K562 (cell line): Measurements from ENCODE around the gene DPP3.

Experiments used
- ARID2 ChIP-seq: fragments of 450-650 bp; IDR thresholded peaks from 2 replicates; pipeline ENCODE4 v1.6.1; 2017; ENCODE audit warnings: antibody characterized with exemption, mild to moderate bottlenecking
- CCAR2 ChIP-seq: fragments of 200-400 bp; formaldehyde crosslinking; IDR thresholded peaks from 2 replicates; pipeline ENCODE4 v1.6.1; 2017; ENCODE audit warnings: mild to moderate bottlenecking, low read depth, low read length
- CEBPG ChIP-seq, 3 experiments: fragments of 200-800 bp in 1 of 3; sonication (Bioruptor generic) in 1 of 3; sonication (generic) in 1 of 3; formaldehyde crosslinking in 1 of 3; IDR thresholded peaks in 2 of 3; conservative IDR thresholded peaks in 1 of 3; 2 replicates each; pipeline versions ENCODE4 v1.6.1 to v1.8.0; 2016 to 2022; ENCODE audit warnings: missing compliant biosample characterization in 2 of 3, missing genetic modification characterization in 2 of 3, mild to moderate bottlenecking in 1 of 3, missing genetic modification reagents in 1 of 3
- HCFC1 ChIP-seq: IDR thresholded peaks from 2 replicates; pipeline ENCODE4 v1.6.1; 2012; ENCODE audit warnings: low read depth, low read length, improper control_type of control experiment
- JUNB ChIP-seq: fragments of 450-650 bp; formaldehyde crosslinking; conservative IDR thresholded peaks from 2 replicates; pipeline ENCODE4 v1.4.0; 2020; ENCODE audit warnings: mild to moderate bottlenecking
- SPI1 ChIP-seq: IDR thresholded peaks from 2 replicates; pipeline ENCODE4 v1.6.1; 2011; ENCODE audit warnings: low read depth, low read length, control low read depth, borderline replicate concordance
- SREBF1 ChIP-seq: fragments of 150-350 bp; IDR thresholded peaks from 2 replicates; pipeline ENCODE4 v1.6.1; 2014; ENCODE audit warnings: antibody characterized with exemption, low read depth, low read length, borderline replicate concordance
- TGIF2 ChIP-seq: sonication (generic); formaldehyde crosslinking; IDR thresholded peaks from 2 replicates; pipeline ENCODE4 v1.8.1; 2022; ENCODE audit warnings: mild to moderate bottlenecking, missing genetic modification reagents, moderate library complexity
- ZC3H8 ChIP-seq: fragments of 450-650 bp; IDR thresholded peaks from 2 replicates; pipeline ENCODE4 v1.6.1; 2017
- ZNF696 ChIP-seq: fragments of 250-450 bp; sonication (Bioruptor Pico); conservative IDR thresholded peaks from 2 replicates; pipeline ENCODE4 v1.4.0; 2020; ENCODE audit warnings: mild to moderate bottlenecking, moderate library complexity
- TF ChIP-seq, protein P1 (sequence below): sonication (generic); formaldehyde crosslinking; IDR thresholded peaks from 2 replicates; pipeline ENCODE4 v1.8.1; 2023; ENCODE audit warnings: mild to moderate bottlenecking, missing genetic modification reagents
- TF ChIP-seq, protein P2 (sequence below): sonication (generic); formaldehyde crosslinking; IDR thresholded peaks from 2 replicates; pipeline ENCODE4 v1.8.0; 2022; ENCODE audit warnings: mild to moderate bottlenecking, low read depth, missing genetic modification reagents

DNA sequence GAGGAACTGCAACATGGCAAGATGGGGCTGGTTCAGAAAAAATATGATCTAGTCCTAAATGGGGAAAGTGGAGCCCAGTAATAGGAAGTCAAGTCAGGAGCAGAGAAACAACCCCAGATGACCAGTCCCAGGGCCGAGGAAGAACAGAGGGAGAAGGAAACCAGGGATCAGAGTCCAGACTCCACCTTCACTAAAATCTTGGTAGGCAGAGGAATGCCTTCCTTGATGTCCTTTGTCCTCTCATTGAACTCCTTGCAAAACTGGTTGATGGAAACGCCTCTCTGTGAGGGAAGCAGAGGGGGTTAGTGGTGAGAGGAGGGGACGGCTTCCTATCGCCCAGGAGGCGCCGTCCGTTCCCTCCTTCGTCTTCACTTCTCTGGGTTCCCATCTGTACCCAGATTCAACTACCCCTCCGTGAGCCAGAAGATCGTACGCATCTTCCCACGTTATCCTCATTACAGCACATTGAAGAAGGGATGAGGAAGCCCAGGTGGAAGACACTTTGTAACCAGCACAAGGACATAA lies 42.2 kb upstream of the DPP3 start:
- TF ChIP-seq CEBPG (CRISPR knock-in tag; IDR thresholded peaks at IDR 0.05) (no peak), CEBPG (tag; conservative IDR thresholded peaks at IDR 0.05 in 1 of 2, IDR thresholded peaks at IDR 0.05 in 1 of 2) (no peak), ZNF696 (CRISPR knock-in tag) (no peak), CCAR2 (no peak), TGIF2 (no peak), ARID2 (no peak), ZC3H8 (no peak), SPI1 (no peak), JUNB (CRISPR knock-in tag) (no peak), SREBF1 (no peak), HCFC1 (no peak)
- TF ChIP-seq, protein P1, sequence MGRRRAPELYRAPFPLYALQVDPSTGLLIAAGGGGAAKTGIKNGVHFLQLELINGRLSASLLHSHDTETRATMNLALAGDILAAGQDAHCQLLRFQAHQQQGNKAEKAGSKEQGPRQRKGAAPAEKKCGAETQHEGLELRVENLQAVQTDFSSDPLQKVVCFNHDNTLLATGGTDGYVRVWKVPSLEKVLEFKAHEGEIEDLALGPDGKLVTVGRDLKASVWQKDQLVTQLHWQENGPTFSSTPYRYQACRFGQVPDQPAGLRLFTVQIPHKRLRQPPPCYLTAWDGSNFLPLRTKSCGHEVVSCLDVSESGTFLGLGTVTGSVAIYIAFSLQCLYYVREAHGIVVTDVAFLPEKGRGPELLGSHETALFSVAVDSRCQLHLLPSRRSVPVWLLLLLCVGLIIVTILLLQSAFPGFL (CRISPR knock-in tag), result no peak
- TF ChIP-seq, protein P2, sequence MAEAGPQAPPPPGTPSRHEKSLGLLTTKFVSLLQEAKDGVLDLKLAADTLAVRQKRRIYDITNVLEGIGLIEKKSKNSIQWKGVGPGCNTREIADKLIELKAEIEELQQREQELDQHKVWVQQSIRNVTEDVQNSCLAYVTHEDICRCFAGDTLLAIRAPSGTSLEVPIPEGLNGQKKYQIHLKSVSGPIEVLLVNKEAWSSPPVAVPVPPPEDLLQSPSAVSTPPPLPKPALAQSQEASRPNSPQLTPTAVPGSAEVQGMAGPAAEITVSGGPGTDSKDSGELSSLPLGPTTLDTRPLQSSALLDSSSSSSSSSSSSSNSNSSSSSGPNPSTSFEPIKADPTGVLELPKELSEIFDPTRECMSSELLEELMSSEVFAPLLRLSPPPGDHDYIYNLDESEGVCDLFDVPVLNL (CRISPR knock-in tag), result no peak
